ENCODE data around the gene HSD17B11.
"Not testable (repeated sequence)": the region's sequence is repeated elsewhere in the genome, so short reads cannot be mapped to it uniquely, and the experiment has no call there.

Gene HSD17B11

DNA sequence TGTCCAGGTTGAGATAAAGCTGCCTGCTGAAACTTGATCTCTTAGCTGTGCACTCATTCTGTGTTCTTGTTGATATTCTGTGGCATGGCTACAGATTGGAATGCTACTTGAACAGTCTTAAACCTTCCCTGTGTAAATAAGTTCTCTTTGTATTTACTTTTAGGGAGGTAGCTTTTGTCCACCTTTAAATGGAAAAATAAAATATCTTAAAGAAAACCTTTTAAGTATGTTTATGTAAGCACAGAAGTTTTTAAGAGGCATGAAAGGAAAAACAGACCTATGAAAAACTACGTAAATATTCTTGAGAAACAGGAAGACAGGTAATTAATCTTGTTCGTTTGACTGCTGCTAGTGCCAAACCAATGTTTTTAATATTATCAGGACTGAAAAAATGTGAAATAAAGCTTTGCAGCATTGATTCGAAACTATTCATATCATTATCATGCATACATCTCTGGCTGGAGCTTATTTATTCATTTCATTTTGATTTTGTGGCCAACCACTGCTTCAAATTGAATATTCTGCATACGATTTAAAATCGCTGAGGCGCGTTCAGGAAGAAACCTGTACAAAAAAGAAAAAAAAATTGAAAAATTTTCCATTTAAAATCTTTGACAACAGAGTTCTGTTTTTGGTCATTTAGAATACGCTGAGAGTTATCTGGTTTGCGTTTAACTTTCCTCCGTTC, 86.1 kb downstream of the HSD17B11 start:
- peak; percentile 17 for DNase-seq

DNA sequence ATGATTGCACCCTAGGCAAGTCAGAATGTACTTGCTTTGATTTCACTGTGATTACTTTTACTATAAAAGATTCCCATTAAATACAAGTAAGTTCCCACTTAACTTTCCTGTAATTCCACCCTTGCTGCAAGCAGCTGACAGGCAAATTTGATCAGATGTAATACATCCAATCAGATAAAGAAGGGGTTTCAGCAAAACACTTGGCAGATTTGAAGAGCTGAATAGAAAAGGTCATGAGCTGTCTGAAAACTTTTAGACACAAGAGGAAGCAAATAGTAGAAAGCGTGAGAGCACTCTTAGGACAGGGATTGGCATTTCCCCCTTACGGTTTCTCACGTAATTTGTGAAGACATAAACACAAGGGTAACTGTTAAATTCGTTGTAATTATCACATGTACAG, 91.1 kb downstream of the HSD17B11 start:
- DNase-seq = no peak

- no peak for DNase-seq
Measured at GRCh38 chr4:87298362-87298761, 92.6 kb downstream of the HSD17B11 start.

DNA sequence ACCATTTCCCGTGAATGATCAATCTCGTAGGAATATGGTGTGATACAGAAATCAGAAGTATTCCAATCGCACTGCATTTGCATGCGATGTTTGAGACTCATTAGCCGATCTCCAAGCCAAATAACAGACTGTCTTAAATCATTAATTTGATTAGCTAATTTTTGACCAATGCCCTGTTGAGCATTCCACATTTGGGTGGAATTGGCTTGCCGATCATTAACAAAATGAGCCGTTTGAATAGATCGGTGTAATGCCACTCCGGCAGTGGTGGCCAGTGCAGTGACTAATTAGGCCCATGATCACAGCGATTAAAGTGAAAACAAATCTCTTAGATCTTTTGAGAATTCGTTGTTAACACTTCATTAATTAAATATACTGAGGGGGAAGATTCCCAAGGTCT, 96.1 kb downstream of the HSD17B11 start:
- not testable (repeated sequence) for DNase-seq

DNA sequence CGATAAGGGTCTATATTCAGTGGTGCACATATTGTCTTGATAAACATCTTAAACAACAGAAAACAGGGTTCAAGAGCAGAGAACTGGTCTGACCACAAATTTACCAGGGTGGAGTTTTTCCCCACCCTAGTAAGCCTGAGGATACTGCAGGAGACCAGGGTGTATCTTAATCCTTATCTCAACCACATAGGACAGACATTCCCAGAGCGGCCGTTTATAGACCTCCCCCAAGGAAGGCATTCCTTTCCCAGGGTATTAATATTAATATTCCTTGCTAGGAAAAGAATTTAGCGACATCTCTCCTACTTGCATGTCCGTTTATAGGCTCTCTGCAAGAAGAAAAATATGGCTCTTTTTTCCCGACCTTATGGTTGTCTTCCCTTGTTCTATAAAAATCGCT, 97.1 kb downstream of the HSD17B11 start:
- DNase-seq = not testable (repeated sequence)

DNA sequence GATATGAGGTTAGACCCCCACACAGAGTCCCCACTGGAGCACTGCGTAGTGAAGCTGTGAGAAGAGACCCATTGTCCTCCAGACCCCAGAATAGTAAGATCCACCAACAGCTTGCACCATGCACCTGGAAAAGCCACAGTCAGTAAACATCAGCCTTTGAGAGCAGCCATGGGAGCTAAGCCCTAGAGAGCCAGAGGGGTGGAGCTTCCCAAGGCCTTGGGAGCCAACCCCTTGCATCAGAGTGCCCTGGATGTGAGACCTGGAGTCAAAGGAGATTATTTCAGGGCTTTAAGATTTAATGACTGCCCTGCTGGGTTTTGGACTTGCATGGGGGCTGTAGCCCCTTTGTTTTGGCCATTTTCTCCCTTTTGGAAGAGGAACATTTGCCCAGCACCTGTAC, 104.0 kb downstream of the HSD17B11 start:
- no peak for DNase-seq
